ENCODE data around the gene HOXC6. TPM values are rescaled to one million over a fixed set of nuclear protein-coding genes. Genes with fewer than 3 reads are reported as not detected.

The HOXC6 gene
- total and polyA plus RNA-seq, 2 experiments from 2014 or later, result not detected

DNA sequence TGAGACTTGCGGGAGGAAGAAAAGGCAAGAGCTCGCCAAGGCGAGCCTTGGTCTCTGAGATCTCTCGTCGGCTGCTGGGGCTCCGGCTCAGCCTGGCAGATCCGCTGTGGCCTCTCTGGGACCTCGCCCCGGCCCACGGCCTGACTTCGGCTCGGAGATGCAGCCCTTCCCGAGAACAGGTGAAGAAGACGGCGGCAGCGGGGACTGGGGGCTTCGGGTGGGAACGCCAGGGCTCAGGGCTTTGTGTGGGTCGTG is 34.3 kb upstream of the HOXC6 start:
- H3K36me3 ChIP-seq (ENCODE audit: insufficient read depth), result no peaks in the 10 kb centered on the region
- no peak overlapping the region for H3K27ac Mint-ChIP-seq
- no peak for TF ChIP-seq ZNF114 (CRISPR knock-in tag; IDR thresholded peaks at IDR 0.05)
- TF ChIP-seq, protein P1, sequence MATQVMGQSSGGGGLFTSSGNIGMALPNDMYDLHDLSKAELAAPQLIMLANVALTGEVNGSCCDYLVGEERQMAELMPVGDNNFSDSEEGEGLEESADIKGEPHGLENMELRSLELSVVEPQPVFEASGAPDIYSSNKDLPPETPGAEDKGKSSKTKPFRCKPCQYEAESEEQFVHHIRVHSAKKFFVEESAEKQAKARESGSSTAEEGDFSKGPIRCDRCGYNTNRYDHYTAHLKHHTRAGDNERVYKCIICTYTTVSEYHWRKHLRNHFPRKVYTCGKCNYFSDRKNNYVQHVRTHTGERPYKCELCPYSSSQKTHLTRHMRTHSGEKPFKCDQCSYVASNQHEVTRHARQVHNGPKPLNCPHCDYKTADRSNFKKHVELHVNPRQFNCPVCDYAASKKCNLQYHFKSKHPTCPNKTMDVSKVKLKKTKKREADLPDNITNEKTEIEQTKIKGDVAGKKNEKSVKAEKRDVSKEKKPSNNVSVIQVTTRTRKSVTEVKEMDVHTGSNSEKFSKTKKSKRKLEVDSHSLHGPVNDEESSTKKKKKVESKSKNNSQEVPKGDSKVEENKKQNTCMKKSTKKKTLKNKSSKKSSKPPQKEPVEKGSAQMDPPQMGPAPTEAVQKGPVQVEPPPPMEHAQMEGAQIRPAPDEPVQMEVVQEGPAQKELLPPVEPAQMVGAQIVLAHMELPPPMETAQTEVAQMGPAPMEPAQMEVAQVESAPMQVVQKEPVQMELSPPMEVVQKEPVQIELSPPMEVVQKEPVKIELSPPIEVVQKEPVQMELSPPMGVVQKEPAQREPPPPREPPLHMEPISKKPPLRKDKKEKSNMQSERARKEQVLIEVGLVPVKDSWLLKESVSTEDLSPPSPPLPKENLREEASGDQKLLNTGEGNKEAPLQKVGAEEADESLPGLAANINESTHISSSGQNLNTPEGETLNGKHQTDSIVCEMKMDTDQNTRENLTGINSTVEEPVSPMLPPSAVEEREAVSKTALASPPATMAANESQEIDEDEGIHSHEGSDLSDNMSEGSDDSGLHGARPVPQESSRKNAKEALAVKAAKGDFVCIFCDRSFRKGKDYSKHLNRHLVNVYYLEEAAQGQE (IDR thresholded peaks at IDR 0.05; ENCODE audit: unreplicated experiment), result no peak
- TF ChIP-seq STAT1 (IDR thresholded peaks at IDR 0.05; ENCODE audit: unreplicated experiment), result no peak
- no peak for TF ChIP-seq EZH2 (IDR thresholded peaks at IDR 0.05; ENCODE audit: low read depth, unreplicated experiment)
- TF ChIP-seq JUNB (IDR thresholded peaks at IDR 0.05; ENCODE audit: unreplicated experiment), result no peak
- no peak for TF ChIP-seq ZNF331 (CRISPR knock-in tag; IDR thresholded peaks at IDR 0.05; ENCODE audit: low read depth)
- TF ChIP-seq POLR2AphosphoS5 (IDR thresholded peaks at IDR 0.05; ENCODE audit: low read depth), result no peak
- no peak for TF ChIP-seq CREB1 (CRISPR knock-in tag; IDR thresholded peaks at IDR 0.05; ENCODE audit: low read depth)
- no peak for TF ChIP-seq EZH2phosphoT487 (IDR thresholded peaks at IDR 0.05; ENCODE audit: unreplicated experiment)
- TF ChIP-seq ZNF462 (CRISPR knock-in tag; IDR thresholded peaks at IDR 0.05), result no peak
- H2AFZ ChIP-seq, result no peak overlapping the region
- peaks cover 3% of the 10 kb centered on the region; the same call in 2 of the 3 replicates for H3K9me3 Mint-ChIP-seq
- H3K4me2 ChIP-seq, result no peak overlapping the region
- peaks cover 53% of the 10 kb centered on the region for H3K4me1 Mint-ChIP-seq
- no peak for ATAC-seq
- H3K9me2 ChIP-seq (ENCODE audit: insufficient read depth), result no peaks in the 10 kb centered on the region
- H3F3A ChIP-seq (replicated peaks; ENCODE audit: low read depth), result peaks cover 48% of the 10 kb centered on the region
- H3K4me1 ChIP-seq (ENCODE audit: insufficient read depth), result peaks cover 43% of the 10 kb centered on the region
- no peaks in the 10 kb centered on the region; the same call in 2 of the 3 replicates for H3K36me3 Mint-ChIP-seq (ENCODE audit: low read depth)
- H3K4me3 ChIP-seq, result no peak overlapping the region
- DNase-seq (ENCODE audit: low spot score), result no peak
- H3K27me3 ChIP-seq (ENCODE audit: insufficient read depth), result peaks cover 100% of the 10 kb centered on the region
- peak overlapping the region; percentile 35; the same call in 1 of the 3 replicates for H3K4me3 Mint-ChIP-seq
- peaks cover 100% of the 10 kb centered on the region for H3K27me3 Mint-ChIP-seq (ENCODE audit: insufficient read depth, low read depth, poor library complexity)
- no peak overlapping the region for H3K27ac ChIP-seq (ENCODE audit: low read depth)
- no peaks in the 10 kb centered on the region for H3K79me2 ChIP-seq (replicated peaks; ENCODE audit: insufficient read depth)
- H4K20me1 ChIP-seq (replicated peaks; ENCODE audit: insufficient read depth), result peaks cover 25% of the 10 kb centered on the region

Measured in GM23338 (cell line).